ENCODE data around the gene GIT2.
"Not testable (repeated sequence)": the region's sequence is repeated elsewhere in the genome, so short reads cannot be mapped to it uniquely, and the experiment has no call there.

Gene GIT2

DNA sequence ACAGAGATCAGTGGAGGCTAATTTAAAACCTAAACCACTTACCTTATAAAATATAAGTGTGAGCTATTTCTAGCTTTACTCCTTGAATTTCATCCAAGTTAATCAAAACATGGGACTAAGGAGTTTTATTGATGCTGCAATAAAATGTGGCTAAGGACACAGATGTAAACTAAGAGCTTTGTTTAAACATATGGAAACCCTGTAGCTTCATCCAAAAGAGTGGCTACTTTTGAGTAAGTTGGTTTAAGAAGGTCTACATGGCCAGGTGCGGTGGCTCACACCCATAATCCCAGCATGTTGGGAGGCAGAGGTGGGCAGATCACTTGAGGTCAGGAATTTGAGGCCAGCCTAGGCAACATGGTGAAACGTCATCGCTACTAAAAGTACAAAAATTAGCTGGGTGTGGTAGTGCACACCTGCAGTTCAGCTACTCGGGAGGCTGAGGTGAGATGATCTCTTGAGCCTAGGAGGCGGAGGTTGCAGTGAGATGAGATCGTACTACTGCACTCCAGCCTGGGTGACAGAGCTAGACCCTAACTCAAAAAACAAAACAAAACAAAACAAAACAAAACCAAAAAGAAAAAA is 55.7 kb downstream of the GIT2 start:
- DNase-seq, result no peak

GRCh38 chr12:109939504-109939903 is 56.7 kb downstream of the GIT2 start:
- DNase-seq, result no peak

DNA sequence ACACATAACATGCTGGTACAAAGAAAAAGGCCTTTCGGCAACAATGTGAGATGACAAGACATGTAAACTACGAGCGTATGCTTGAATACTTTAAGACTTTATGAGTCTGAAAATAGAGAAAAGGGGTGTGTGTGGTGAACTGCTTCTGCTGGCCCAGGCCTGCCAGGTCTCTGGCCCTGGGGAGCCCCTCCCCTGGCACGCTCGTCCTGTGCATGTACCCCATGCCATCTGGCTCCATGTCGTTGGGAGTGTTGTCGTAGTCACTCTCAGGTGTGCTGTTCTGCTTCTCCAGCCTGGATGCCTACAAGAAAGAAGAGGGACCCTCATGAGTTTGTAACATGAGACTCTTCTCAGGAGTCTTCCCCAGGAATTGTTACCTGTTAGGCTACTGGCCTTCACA is 57.2 kb downstream of the GIT2 start:
- no peak for DNase-seq

DNA sequence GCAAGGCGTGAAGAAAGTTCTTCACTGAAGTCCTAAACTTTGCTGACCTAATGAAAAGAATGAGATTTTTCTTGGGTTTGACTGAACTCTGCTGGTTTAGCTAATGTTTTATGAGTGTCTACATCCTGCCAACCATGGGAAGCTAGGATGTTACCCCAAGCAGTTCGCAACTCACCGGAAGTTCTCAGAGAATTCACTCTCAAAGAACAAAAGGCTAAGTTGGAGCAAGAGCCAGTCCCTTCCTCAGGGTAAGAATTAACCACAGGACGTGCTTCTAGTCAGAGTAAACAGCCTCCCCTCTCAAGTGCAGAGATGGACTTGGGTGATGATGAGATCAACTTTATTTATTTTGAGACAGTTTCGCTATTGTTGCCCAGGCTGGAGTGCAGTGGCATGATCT is 58.8 kb downstream of the GIT2 start:
- no peak for DNase-seq

DNA sequence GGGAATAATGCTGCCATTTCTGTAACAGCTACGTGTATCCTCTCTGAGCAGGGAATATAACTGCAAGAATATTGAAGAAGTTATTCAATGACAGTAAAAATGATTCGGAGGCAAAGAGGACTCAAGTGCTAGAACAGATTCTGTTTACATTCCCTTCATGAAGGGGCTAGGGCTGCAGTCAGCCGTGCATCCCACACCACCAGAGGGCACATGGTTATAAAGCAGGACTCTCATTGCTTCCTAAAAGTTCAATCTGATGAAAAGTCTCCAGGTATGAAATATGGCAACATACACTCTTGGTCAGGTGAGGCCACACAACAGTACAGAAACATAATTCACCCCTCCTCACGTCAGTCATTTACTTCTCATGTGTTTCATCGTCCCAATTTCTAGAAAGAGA is 62.1 kb downstream of the GIT2 start:
- no peak for DNase-seq

- no peak for DNase-seq
Observed at GRCh38 chr12:109932878-109933503, 63.2 kb downstream of the GIT2 start.

DNA sequence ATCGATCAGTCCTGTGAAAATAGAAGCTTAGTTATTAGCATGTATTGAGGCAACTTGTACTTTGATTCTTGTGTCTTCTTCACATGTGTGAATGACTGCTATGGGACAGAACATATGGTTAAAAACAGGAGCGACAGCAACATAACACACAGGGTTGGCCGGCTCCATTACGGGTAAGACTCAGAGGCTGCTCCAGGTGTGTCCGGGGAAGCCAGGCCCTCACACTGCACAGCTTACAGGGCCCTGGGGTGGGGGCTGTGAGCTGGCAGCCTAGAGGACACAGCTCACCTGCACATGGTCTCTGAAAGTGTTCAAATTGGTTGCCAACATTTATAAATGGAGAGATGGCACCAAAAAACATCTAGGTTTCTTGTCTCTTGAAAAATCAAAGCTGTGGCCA is 65.0 kb downstream of the GIT2 start:
- no peak for DNase-seq

GRCh38 chr12:109930028-109930800 is 66.0 kb downstream of the GIT2 start:
- no peak for DNase-seq

- not testable (repeated sequence) for DNase-seq
Observed at GRCh38 chr12:109929326-109929725, 66.8 kb downstream of the GIT2 start.

DNA sequence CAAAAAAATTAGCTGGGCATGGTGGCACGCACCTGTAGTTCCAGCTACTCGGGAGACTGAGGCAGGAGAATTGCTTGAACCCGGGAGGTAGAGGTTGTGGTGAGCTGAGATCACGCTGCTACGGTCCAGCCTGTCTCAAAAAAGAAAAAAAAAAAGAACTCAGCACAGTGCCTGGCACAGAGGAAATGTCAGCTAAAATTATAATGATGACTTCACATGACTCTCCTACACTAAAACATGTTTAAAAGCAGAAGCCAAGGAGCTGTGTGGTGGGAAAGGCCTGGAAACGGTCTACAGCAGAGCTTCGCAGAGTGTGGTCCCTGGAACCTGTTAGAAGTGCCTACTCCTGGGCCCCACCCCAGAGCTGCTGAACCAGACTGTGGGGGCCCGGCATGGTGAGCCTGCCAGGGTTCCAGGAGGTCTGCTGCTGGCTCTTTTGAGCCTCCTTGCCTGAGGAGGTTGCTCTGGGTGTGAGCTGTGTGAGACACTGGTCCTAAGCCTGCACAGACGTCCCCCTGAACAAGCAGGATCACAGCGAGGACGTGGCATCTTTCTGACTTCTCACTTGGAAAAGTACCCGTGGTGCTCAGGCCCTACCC is 68.0 kb downstream of the GIT2 start:
- DNase-seq, result no peak

- no peak for DNase-seq
Observed at GRCh38 chr12:109927622-109928021, 68.5 kb downstream of the GIT2 start.

- no peak for DNase-seq
Observed at GRCh38 chr12:109926488-109927210, 69.5 kb downstream of the GIT2 start.

DNA sequence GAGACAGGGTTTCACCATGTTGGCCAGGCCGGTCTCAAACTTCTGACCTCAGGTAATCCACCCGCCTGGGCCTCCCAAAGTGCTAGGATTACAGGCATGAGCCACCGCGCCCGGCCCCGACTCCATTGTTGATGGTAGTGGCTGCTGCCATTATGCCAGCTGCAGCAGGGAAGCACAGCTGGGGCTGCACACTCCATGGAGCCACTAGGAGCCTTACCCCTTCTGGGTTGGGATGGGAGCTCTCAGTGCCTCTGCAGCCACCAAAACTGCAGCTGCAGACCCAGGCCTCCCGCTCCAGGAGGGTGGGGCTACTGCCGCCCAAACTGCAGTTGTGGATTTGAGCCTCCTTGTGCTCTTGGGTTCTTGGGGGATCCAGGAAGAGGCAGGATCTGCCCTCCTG is 70.2 kb downstream of the GIT2 start:
- no peak for DNase-seq

GRCh38 chr12:109925185-109925840 is 70.9 kb downstream of the GIT2 start:
- no peak for DNase-seq

DNA sequence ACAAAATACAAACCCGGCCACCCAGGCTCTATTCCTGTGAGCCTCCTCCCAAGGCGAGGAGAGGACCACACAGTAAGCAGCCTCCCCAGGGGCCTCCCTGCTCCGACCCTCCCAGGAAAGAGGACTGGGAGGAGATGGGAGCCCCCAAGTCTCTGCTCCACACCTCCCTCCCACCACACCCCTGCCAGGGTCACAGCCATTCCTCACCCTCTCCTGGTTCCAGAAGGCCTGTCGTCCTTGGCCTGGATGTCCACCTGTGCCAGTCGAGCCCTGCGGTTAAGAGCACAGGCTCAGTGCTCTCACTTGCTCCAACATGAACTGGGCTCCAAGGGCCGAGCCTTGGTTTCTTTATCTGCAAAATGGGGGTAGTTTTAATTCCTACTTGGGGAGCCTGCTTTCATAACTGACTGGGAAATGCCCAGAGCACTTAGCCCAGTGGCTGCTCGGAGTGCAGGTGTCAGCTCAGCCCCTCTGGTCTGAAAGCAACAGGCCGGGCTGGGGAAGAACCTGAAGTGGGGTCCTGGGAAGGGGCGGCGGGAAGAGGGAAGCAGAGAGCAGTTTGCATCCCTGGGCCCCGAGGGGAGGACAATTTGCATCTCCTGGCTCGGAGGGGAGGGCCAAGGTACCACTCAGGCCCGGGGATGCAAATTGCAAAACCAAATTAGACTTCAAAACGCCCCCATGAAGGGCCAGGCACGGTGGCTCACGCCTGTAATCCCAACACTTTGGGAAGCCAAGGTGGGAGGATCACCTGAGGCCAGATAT is 72.5 kb downstream of the GIT2 start:
- no peak for DNase-seq

DNA sequence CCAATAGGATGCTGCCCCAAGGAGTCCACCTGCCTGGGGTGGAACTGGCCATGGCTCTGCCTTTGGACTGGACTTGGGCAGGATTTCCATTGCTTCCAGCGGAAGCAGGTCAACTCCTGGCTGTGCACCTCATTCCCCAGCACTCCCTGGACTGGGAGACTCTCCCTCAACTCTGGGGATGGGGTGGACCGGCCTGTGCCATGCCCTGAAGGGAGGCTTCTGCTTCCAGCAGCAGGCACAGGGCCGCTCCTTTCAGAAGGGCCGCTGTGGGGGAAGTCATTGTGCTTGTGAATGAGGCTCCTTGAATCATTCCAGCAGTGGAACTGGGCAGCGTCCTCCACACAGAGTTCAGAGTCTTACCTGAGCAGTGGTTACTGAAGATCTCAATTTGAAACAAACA is 73.1 kb downstream of the GIT2 start:
- DNase-seq, result no peak

- DNase-seq, result no peak
Observed at GRCh38 chr12:109921982-109922381, 74.2 kb downstream of the GIT2 start.

DNA sequence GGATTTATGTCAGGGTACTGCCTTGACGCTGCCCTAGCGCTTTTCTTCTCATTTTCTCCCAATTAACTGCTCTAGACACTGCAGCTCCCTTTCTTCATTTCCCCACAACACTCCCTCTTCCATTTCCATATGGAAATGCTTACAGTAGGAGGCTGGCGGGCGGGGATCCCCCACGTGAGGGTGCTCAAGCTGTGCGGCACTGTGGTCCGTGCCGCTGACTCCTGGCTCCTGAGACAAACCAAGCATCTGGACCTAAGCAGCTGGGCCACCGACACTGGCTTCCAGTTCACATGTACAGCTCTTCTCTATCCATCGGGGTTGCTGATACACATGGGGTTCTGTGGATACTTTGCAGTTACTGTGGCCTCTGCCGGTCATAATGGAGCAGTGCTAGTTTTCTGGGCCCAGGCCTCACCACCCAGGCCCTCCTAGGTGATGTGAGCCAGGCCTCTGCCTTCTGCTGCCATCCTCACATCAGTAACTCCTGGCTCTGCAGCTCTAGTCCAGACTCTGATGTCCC is 75.8 kb downstream of the GIT2 start:
- DNase-seq, result no peak

DNA sequence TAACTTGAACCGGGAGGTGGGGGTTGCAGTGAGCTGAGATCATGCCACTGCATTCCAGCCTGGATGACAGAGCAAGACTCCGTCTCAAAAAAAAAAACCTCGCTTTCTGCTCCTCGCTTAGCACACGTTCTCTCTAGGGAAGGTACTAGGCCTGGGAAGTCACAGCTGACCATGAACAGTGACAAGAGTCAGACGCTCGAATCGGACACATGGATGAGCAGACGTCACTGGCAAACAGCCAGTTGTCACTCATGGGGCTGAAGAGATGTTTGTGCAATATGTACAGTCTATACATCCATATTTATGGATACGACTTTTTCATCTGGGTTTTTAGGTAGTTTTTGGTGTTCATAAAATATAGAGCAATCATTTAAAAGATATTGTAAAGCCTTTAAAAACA is 76.7 kb downstream of the GIT2 start:
- DNase-seq, result no peak

DNA sequence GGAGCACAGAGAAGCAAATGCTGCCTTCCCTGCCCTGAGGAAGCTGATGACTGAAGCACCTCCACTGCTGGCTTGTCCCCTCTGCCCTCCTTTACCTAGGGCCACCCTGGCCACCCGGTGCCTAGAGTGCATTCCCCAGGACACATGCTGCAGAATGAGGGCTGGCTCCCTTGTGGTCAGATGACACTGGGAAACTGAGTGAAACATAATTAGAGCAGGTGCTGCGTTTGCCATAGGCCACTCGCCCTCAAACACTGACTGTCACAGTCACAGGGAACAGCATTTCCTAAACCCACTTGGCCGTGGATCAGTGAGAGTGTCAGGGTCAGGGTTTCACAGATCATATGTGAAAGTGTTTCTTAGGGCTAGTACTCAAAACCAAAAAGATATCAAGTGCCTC is 80.1 kb downstream of the GIT2 start:
- no peak for DNase-seq

- DNase-seq, result no peak
Observed at GRCh38 chr12:109915171-109916040, 80.8 kb downstream of the GIT2 start.
